Testis (tissue), 3 donors: ENCODE measurements around the gene HK3. TPM values are rescaled to one million over a fixed set of nuclear protein-coding genes. Genes with fewer than 3 reads are reported as not detected.

Source experiments
- DNase-seq: peaks from one replicate; pipeline ENCODE4 v3.0.0-alpha.2; 2019
- H3K27ac ChIP-seq, 2 donors: fragments of 200-600 bp; sonication (generic); one replicate each; pipeline ENCODE4 v1.5.1; 2019
- H3K27me3 ChIP-seq: fragments of 200-600 bp; sonication (generic); one replicate; pipeline ENCODE4 v1.5.1; 2019
- H3K36me3 ChIP-seq: fragments of 200-600 bp; sonication (generic); one replicate; pipeline ENCODE4 v1.5.1; 2017; ENCODE audit warnings: low read depth; ENCODE audit errors: missing control alignments
- H3K4me1 ChIP-seq: fragments of 200-600 bp; sonication (generic); one replicate; pipeline ENCODE4 v1.5.1; 2019
- H3K4me3 ChIP-seq, 2 donors: fragments of 200-600 bp; sonication (generic); one replicate each; pipeline ENCODE4 v1.5.1; 2017 to 2019
- H3K9me3 ChIP-seq: fragments of 200-600 bp; sonication (generic); one replicate; pipeline ENCODE4 v1.5.1; 2017
- CTCF ChIP-seq, 3 experiments: fragments of 450-650 bp in 2 of 3; fragments of 200-600 bp in 1 of 3; sonication (generic) in 1 of 3; IDR thresholded peaks; one replicate each; pipeline ENCODE4 v1.5.1; 2016 to 2019; ENCODE audit warnings: antibody characterized with exemption in 3 of 3, mild to moderate bottlenecking in 2 of 3, moderate library complexity in 1 of 3
- POLR2A ChIP-seq: fragments of 450-650 bp; IDR thresholded peaks from one replicate; pipeline ENCODE4 v1.6.1; 2017; ENCODE audit warnings: antibody characterized with exemption, mild to moderate bottlenecking, moderate library complexity
- WGBS, 2 donors: methylation state at CpG; one replicate each; pipeline ENCODE4 v1.1.5; 2018; 5-methylcytosine and 5-hydroxymethylcytosine counted together
- intact Hi-C: fragments of 100-400 bp; cut with DNase I; formaldehyde crosslinking; loops from one replicate; pipeline ENCODE4 v1.15.1; 2023; ENCODE audit warnings: low total_unique reads
- polyA plus RNA-seq: library from polyadenylated mRNA; stranded (reverse); fragments of 350-450 nt; fragmentation: Illumina TruSeq; extraction: RNeasy Lipid Tissue Mini Kit (QIAGEN cat#74804); gene quantifications from one replicate; pipeline ENCODE4 v1.2.3, GENCODE V29; 2014; ENCODE audit warnings: low read depth, low replicate concordance; ENCODE audit not compliant: insufficient read depth
- total RNA-seq, 2 donors: library from RNA; depleted of rRNA; stranded (reverse); fragments of >200 nt; gene quantifications; one replicate each; pipeline ENCODE4 v1.2.3, GENCODE V29; 2016

The HK3 gene
- total and polyA plus RNA-seq, 3 donors from 2014 or later = 6.3 to 10.9 (median 6.4) TPM

- no peak for DNase-seq
- intact Hi-C loops = no loop called here
- Histone ChIP-seq H3K36me3 (no peaks in the 10 kb centered on the region), H3K9me3 (no peaks in the 10 kb centered on the region), H3K4me1 (no peaks in the 10 kb centered on the region), H3K4me3 (no peak overlapping the region), H3K27ac (no peak overlapping the region), H3K27me3 (no peaks in the 10 kb centered on the region)
- 93 to 95% methylated on average over 4 to 27 of the region's 28 CpGs for WGBS, 2 donors
- TF ChIP-seq POLR2A = no peak
- no peak for TF ChIP-seq CTCF (IDR thresholded peaks at IDR 0.05)
These were observed 18.0 kb downstream of the HK3 start for GRCh38 chr5:176881021-176881749.

GRCh38 chr5:176880366-176881020 lies 18.7 kb downstream of the HK3 start:
- WGBS, 2 donors = 93 to 95% methylated on average over 17 to 26 of the region's 26 CpGs
- Histone ChIP-seq H3K4me1 (no peaks in the 10 kb centered on the region), H3K27me3 (no peaks in the 10 kb centered on the region), H3K36me3 (no peaks in the 10 kb centered on the region), H3K4me3 (no peak overlapping the region), H3K9me3 (no peaks in the 10 kb centered on the region), H3K27ac (no peak overlapping the region)
- no peak for DNase-seq
- TF ChIP-seq CTCF (IDR thresholded peaks at IDR 0.05) = no peak
- no peak for TF ChIP-seq POLR2A
- intact Hi-C loops = no loop called here

- 50 to 73% methylated on average over 12 to 22 of the region's 23 CpGs for WGBS, 2 donors
- no peak overlapping the region for H3K4me3 ChIP-seq
- no peaks in the 10 kb centered on the region for H3K4me1 ChIP-seq
- H3K9me3 ChIP-seq = no peaks in the 10 kb centered on the region
- no peak for DNase-seq
- no peak overlapping the region for H3K27ac ChIP-seq
- H3K27me3 ChIP-seq = no peaks in the 10 kb centered on the region
- no peaks in the 10 kb centered on the region for H3K36me3 ChIP-seq
- TF ChIP-seq CTCF (IDR thresholded peaks at IDR 0.05) = no peak
- TF ChIP-seq POLR2A = no peak
- intact Hi-C loops = no loop called here
These were observed 19.3 kb downstream of the HK3 start for GRCh38 chr5:176879663-176880361.

- Histone ChIP-seq H3K9me3 (no peaks in the 10 kb centered on the region), H3K27me3 (no peaks in the 10 kb centered on the region), H3K4me1 (no peaks in the 10 kb centered on the region), H3K4me3 (no peak overlapping the region), H3K27ac (no peak overlapping the region), H3K36me3 (no peaks in the 10 kb centered on the region)
- intact Hi-C loops = no loop called here
- DNase-seq = no peak
- 82 to 86% methylated on average over 9 to 23 of the region's 23 CpGs for WGBS, 2 donors
- TF ChIP-seq POLR2A (no peak), CTCF (IDR thresholded peaks at IDR 0.05) (no peak)
These were observed 20.1 kb downstream of the HK3 start for GRCh38 chr5:176878906-176879662.
